GM12872 (cell line): Measurements from ENCODE around the gene ZNF274.

ENCODE experiments used
- CTCF ChIP-seq: IDR thresholded peaks from 3 replicates; pipeline ENCODE4 v1.5.1; 2011; ENCODE audit warnings: low read depth, mild to moderate bottlenecking, low read length, moderate library complexity; ENCODE audit not compliant: insufficient read depth

Gene ZNF274

GRCh38 chr19:58182989-58183816, at the start of gene ZNF274:
ZNF274 (plus strand) TSS chr19:58183061; CDS start chr19:58183966, 905 bp downstream.
- no peak for TF ChIP-seq CTCF

- TF ChIP-seq CTCF: no peak
Measured at GRCh38 chr19:58134244-58134643, 48.6 kb upstream of the ZNF274 start.

GRCh38 chr19:58145849-58146248, 37.0 kb upstream of the ZNF274 start:
- no peak for TF ChIP-seq CTCF

DNA sequence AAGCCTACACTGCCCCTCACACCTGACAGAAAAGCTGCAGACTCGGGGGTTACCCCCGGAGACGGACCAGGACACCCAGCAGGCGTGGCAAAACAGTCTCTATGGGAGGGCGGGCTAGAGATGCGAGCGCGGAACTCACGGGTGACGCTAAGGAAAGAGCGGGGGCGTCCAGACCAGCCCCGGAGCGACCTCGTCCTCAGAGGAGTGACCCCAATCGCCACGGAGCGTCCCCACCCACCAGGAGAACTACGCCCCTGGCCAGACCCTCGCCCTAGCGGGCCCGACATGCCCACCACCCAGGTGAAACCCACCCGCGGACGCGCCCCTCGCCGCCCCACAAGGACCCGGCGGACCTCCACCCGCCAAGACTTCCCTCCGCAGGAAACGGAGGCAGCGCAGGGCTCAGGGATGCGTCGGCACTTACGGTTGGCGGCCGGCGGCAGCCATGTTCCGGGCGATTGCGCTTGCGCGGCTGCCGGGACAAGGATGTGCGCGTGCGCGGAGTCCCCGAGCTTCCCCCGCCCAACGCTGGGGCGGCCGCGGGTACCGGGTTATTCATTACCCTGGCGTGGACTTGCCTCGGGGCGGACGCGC, 32.4 kb upstream of the ZNF274 start, which contains the start of gene ZNF329:
TSS of gene ZNF329 (minus strand) at position 462 of the 594 bp plus-strand sequence. CDS start 21,286 bp downstream, outside the sequence.
- TF ChIP-seq CTCF: no peak

DNA sequence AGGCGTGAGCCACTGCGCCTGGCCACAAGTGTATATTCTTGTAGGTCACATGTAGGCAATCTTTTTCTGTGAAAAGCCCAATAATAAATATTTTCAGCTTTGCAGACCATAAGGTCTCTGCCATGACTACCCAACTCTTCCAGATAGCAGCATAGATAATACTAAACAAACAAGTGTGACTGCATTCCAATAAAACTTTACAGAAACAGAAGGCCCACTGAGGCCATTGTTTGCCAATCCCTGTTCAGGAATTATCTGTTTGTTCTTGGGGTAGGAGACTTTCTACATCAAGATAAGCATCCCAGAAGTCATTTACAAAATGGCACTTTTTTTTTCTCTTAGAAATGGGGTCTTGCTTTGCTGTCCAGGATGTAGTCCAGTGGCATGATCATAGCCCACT, 29.5 kb upstream of the ZNF274 start:
- TF ChIP-seq CTCF: no peak

DNA sequence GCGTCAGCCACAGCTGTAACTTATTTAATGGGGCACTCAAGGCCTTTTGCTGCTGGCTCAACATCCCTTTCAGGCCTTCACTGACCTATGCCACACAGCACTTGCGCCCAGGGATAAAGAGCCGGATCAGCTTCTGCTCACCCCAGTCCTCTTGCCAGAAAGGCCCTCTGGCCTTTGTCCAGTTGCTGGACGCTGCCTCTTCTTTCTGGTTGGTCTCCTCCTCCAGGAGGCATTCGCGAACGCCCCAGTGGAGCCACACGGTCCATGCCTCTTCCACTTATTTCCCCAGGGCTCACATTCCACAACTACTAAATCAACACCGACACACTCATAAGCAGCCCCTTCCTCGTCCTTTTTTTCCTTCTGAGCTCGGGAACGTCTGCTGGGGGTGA, 28.6 kb upstream of the ZNF274 start:
- TF ChIP-seq CTCF: no peak

- TF ChIP-seq CTCF: peak; percentile 75
Measured at GRCh38 chr19:58154679-58155648, 27.9 kb upstream of the ZNF274 start.
